ENCODE results near the gene BAZ2A.
A peak's percentile ranks its signal among the peaks of the same experiment; 100 is the strongest.

- TF ChIP-seq, protein P1, sequence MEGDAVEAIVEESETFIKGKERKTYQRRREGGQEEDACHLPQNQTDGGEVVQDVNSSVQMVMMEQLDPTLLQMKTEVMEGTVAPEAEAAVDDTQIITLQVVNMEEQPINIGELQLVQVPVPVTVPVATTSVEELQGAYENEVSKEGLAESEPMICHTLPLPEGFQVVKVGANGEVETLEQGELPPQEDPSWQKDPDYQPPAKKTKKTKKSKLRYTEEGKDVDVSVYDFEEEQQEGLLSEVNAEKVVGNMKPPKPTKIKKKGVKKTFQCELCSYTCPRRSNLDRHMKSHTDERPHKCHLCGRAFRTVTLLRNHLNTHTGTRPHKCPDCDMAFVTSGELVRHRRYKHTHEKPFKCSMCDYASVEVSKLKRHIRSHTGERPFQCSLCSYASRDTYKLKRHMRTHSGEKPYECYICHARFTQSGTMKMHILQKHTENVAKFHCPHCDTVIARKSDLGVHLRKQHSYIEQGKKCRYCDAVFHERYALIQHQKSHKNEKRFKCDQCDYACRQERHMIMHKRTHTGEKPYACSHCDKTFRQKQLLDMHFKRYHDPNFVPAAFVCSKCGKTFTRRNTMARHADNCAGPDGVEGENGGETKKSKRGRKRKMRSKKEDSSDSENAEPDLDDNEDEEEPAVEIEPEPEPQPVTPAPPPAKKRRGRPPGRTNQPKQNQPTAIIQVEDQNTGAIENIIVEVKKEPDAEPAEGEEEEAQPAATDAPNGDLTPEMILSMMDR (tag by site-specific recombination; IDR thresholded peaks at IDR 0.05) = 0 out of 2 replicates have a peak, but pooled peaks have one; percentile 14
- TF ChIP-seq KLF7 (tag by site-specific recombination; IDR thresholded peaks at IDR 0.05; ENCODE audit: borderline replicate concordance) (no peak), SP2 (tag by site-specific recombination; IDR thresholded peaks at IDR 0.05) (no peak), MYNN (tag by site-specific recombination; IDR thresholded peaks at IDR 0.05; ENCODE audit: borderline replicate concordance) (no peak), ZBTB21 (tag by site-specific recombination; IDR thresholded peaks at IDR 0.05) (no peak), IKZF3 (tag by site-specific recombination; IDR thresholded peaks at IDR 0.05) (no peak), HOXA7 (CRISPR knock-in tag; IDR thresholded peaks at IDR 0.05; ENCODE audit: borderline replicate concordance) (no peak), ZNF221 (tag by site-specific recombination; IDR thresholded peaks at IDR 0.05; ENCODE audit: borderline replicate concordance) (no peak), YY1 (tag by site-specific recombination; IDR thresholded peaks at IDR 0.05) (no peak)
Observed at GRCh38 chr12:56590237-56590830, 39.8 kb downstream of the BAZ2A start.

Measured in HEK293 (cell line).